ENCODE results near the gene TRAF4.

Gene TRAF4

GRCh38 chr17:28743243-28744103, at the start of gene TRAF4:
Gene TRAF4, plus strand, starts transcription at chr17:28744011. Its CDS starts 102 bp downstream, at chr17:28744113.
- DNase-seq, result peak; percentile 95

GRCh38 chr17:28698253-28698941, 45.4 kb upstream of the TRAF4 start:
- DNase-seq, result no peak

- no peak for DNase-seq
Observed at GRCh38 chr17:28700278-28700677, 43.5 kb upstream of the TRAF4 start.

- no peak for DNase-seq
Observed at GRCh38 chr17:28700830-28701492, 42.9 kb upstream of the TRAF4 start.

- no peak for DNase-seq
Observed at GRCh38 chr17:28702026-28702751, 41.6 kb upstream of the TRAF4 start.

- no peak for DNase-seq
Observed at GRCh38 chr17:28702752-28703150, 41.1 kb upstream of the TRAF4 start.

- DNase-seq, result no peak
Observed at GRCh38 chr17:28703552-28704218, 40.1 kb upstream of the TRAF4 start.

GRCh38 chr17:28704219-28704858, 39.5 kb upstream of the TRAF4 start:
- no peak for DNase-seq

GRCh38 chr17:28705074-28705659, 38.6 kb upstream of the TRAF4 start:
- no peak for DNase-seq

GRCh38 chr17:28705728-28706334, 38.0 kb upstream of the TRAF4 start:
- no peak for DNase-seq

GRCh38 chr17:28706471-28707338, 37.1 kb upstream of the TRAF4 start:
- DNase-seq, result no peak

GRCh38 chr17:28707339-28707720, 36.5 kb upstream of the TRAF4 start:
- no peak for DNase-seq

- peak; percentile 86 for DNase-seq
Observed at GRCh38 chr17:28710861-28711722, 32.7 kb upstream of the TRAF4 start.

- DNase-seq, result no peak
Observed at GRCh38 chr17:28711723-28712031, 32.1 kb upstream of the TRAF4 start, which contains the start of gene PROCA1. Gene PROCA1, minus strand, starts transcription at chr17:28711888. Its CDS starts 228 bp downstream, at chr17:28711660.

- DNase-seq, result no peak
Observed at GRCh38 chr17:28712032-28712704, 31.6 kb upstream of the TRAF4 start.

GRCh38 chr17:28712705-28713415, 31.0 kb upstream of the TRAF4 start:
- DNase-seq, result no peak

- DNase-seq, result no peak
Observed at GRCh38 chr17:28714281-28714680, 29.5 kb upstream of the TRAF4 start.

GRCh38 chr17:28715217-28715616, 28.6 kb upstream of the TRAF4 start:
- DNase-seq, result no peak
